Endothelial cell of umbilical vein (primary cell): ENCODE measurements around the gene TSPAN4. TPM values are rescaled to one million over a fixed set of nuclear protein-coding genes. Genes with fewer than 3 reads are reported as not detected.
A peak's percentile ranks its signal among the peaks of the same experiment; 100 is the strongest.

Source experiments
- BruUV-seq: library from RNA; stranded (reverse); fragments of 400-500 nt; replicated peaks from 2 replicates; lab custom pipeline; 2021; lab: Mats Ljungman, UMichigan
- CTCF ChIA-PET: fragments of 300-600, 350-600 bp; sonication (Branson Sonifier 250); formaldehyde crosslinking; loops from one replicate; lab custom pipeline; 2021; ENCODE audit warnings: antibody characterized with exemption, inconsistent platforms; lab: Charles Lee
- POLR2A ChIA-PET: fragments of 300-600, 350-600 bp; sonication (Branson Sonifier 250); formaldehyde crosslinking; loops from one replicate; lab custom pipeline; 2021; ENCODE audit warnings: antibody characterized with exemption, inconsistent platforms; lab: Charles Lee
- DNase-seq: peaks from one replicate; pipeline ENCODE4 v3.0.0-alpha.2; 2011; ENCODE audit warnings: low read depth, low spot score
- FAIRE-seq: peaks from 2 replicates; lab custom pipeline; 2011; peaks lifted over from hg19 to GRCh38; lab: Jason Lieb, UNC
- H2AFZ ChIP-seq: 2 replicates; pipeline ENCODE4 v1.6.0; 2012; ENCODE audit warnings: low read depth, low read length, control low read depth, inconsistent platforms
- H3K27ac ChIP-seq: 2 replicates; pipeline ENCODE4 v1.5.1; 2011; ENCODE audit warnings: low read depth, mild to moderate bottlenecking, control low read depth, low read length, moderate library complexity; ENCODE audit not compliant: insufficient read depth
- H3K27me3 ChIP-seq, 2 experiments: 2 replicates each; pipeline versions ENCODE4 v1.6.0 to v1.6.1; 2011; ENCODE audit warnings: low read length in 2 of 2, mixed read lengths in 1 of 2; ENCODE audit not compliant: control insufficient read depth in 2 of 2, insufficient read depth in 2 of 2
- H3K36me3 ChIP-seq, 2 experiments: 2 replicates in 1 of 2; 3 replicates in 1 of 2; pipeline ENCODE4 v1.5.1; 2011; ENCODE audit warnings: low read length in 2 of 2, mild to moderate bottlenecking in 1 of 2, moderate library complexity in 1 of 2; ENCODE audit not compliant: control insufficient read depth in 2 of 2, insufficient read depth in 2 of 2; ENCODE audit errors: extremely low read depth in 1 of 2
- H3K4me1 ChIP-seq: 3 replicates; pipeline ENCODE4 v1.5.1; 2011; ENCODE audit warnings: mild to moderate bottlenecking, low read length; ENCODE audit not compliant: control insufficient read depth, insufficient read depth; ENCODE audit errors: extremely low read depth
- H3K4me2 ChIP-seq: 2 replicates; pipeline ENCODE4 v1.6.1; 2011; ENCODE audit warnings: low read length, control low read depth, mixed read lengths; ENCODE audit not compliant: insufficient read depth
- H3K4me3 ChIP-seq, 3 experiments: fragments of 200-600 bp in 1 of 3; sonication (generic), shearing (Covaris generic) in 1 of 3; replicated peaks in 1 of 3; 2 replicates each; pipeline ENCODE4 v1.5.1; 2011 to 2016; ENCODE audit warnings: control low read depth in 3 of 3, low read length in 3 of 3, mild to moderate bottlenecking in 2 of 3, inconsistent platforms in 1 of 3, low read depth in 1 of 3, moderate library complexity in 1 of 3; ENCODE audit not compliant: insufficient read depth in 1 of 3
- H3K79me2 ChIP-seq: 2 replicates; pipeline ENCODE4 v1.6.0; 2012; ENCODE audit warnings: low read length, inconsistent platforms; ENCODE audit not compliant: control insufficient read depth, insufficient read depth
- H3K9ac ChIP-seq: replicated peaks from 2 replicates; pipeline ENCODE3; 2011; ENCODE audit warnings: low read length, control low read depth; ENCODE audit not compliant: insufficient read depth; ENCODE audit errors: extremely low read depth
- H3K9me1 ChIP-seq: replicated peaks from 3 replicates; pipeline ENCODE4 v1.6.0; 2011; ENCODE audit warnings: mild to moderate bottlenecking, low read length; ENCODE audit not compliant: control insufficient read depth, insufficient read depth; ENCODE audit errors: extremely low read depth
- H3K9me3 ChIP-seq: replicated peaks from 2 replicates; pipeline ENCODE4 v1.5.1; 2012; ENCODE audit warnings: low read length, inconsistent platforms; ENCODE audit not compliant: control insufficient read depth, insufficient read depth
- H4K20me1 ChIP-seq: replicated peaks from 2 replicates; pipeline ENCODE3; 2011; ENCODE audit warnings: mild to moderate bottlenecking, low read length; ENCODE audit not compliant: control insufficient read depth, insufficient read depth; ENCODE audit errors: extremely low read depth
- CTCF ChIP-seq, 2 donors: IDR thresholded peaks; 1 replicate in 1 of 2; 2 replicates in 1 of 2; pipeline ENCODE4 v1.5.1; 2011; ENCODE audit warnings: low read length in 2 of 2, mild to moderate bottlenecking in 2 of 2, moderate library complexity in 2 of 2, control low read depth in 1 of 2, inconsistent platforms in 1 of 2, low read depth in 1 of 2; ENCODE audit not compliant: insufficient read depth in 1 of 2; ENCODE audit errors: extremely low read depth in 1 of 2
- GATA2 ChIP-seq: IDR thresholded peaks from 2 replicates; pipeline ENCODE4 v1.7.0; 2011; ENCODE audit warnings: low read depth, mild to moderate bottlenecking, moderate library complexity, mixed read lengths, low read length; ENCODE audit not compliant: insufficient read length, insufficient read depth
- JUN ChIP-seq: IDR thresholded peaks from 2 replicates; pipeline ENCODE4 v1.6.1; 2011; ENCODE audit warnings: borderline replicate concordance, low read depth; ENCODE audit not compliant: insufficient read length, insufficient read depth
- MAX ChIP-seq: IDR thresholded peaks from 2 replicates; pipeline ENCODE4 v1.6.1; 2011; ENCODE audit not compliant: insufficient read depth, insufficient read length
- POLR2A ChIP-seq: IDR thresholded peaks from 2 replicates; pipeline ENCODE4 v1.6.1; 2012; ENCODE audit warnings: low read depth, mild to moderate bottlenecking, control low read depth, low read length
- POLR2AphosphoS5 ChIP-seq: IDR thresholded peaks from 2 replicates; pipeline ENCODE4 v1.6.1; 2012; ENCODE audit warnings: low read depth, mild to moderate bottlenecking, control low read depth, low read length, moderate library complexity; ENCODE audit not compliant: insufficient read depth
- dilution Hi-C: fragments of 300-500 bp; cut with MboI; formaldehyde crosslinking; loops from one replicate; pipeline ENCODE4 v1.15.0; 2019; ENCODE audit warnings: low sequenced_read_pairs; ENCODE audit not compliant: extremely low pct_ligation_motif_present
- intact Hi-C: fragments of 100-400 bp; cut with micrococcal nuclease; formaldehyde crosslinking; loops from one replicate; pipeline ENCODE4 v1.10.0; 2022
- polyA plus RNA-seq, 4 experiments: library from polyadenylated mRNA; depleted of rRNA in 3 of 4; stranded (reverse) in 3 of 4; unstranded in 1 of 4; fragments of >200 nt; gene quantifications; 2 replicates each; pipeline versions ENCODE4 v1.2.1 to v1.2.3, GENCODE V29; 2011 to 2012; ENCODE audit warnings: missing spikeins in 1 of 4
- total RNA-seq: library from RNA; stranded (reverse); gene quantifications from 2 replicates; pipeline ENCODE4 v1.2.3, GENCODE V29; 2021

Gene TSPAN4
- total and polyA plus RNA-seq, 2 donors (not counting 3 experiments of a cell fraction or from before 2014, with no cell fraction given): 114 to 199 TPM

- intact Hi-C loops: no loop called here
- Histone ChIP-seq H3K4me3 (no peak overlapping the region), H2AFZ (no peak overlapping the region), H3K79me2 (peaks cover 59% of the 10 kb centered on the region), H3K36me3 (peaks cover 25 to 43% of the 10 kb centered on the region in 2 experiments), H3K27me3 (no peaks in the 10 kb centered on the region), H3K9me1 (no peaks in the 10 kb centered on the region), H3K9ac (no peak overlapping the region), H3K27ac (no peak overlapping the region), H4K20me1 (no peaks in the 10 kb centered on the region), H3K4me2 (no peak overlapping the region), H3K9me3 (no peaks in the 10 kb centered on the region), H3K4me1 (peaks cover 36% of the 10 kb centered on the region)
- CTCF ChIA-PET: interaction anchor here (1.1 kb wide), 1 partner anchor 214 kb away, joined by 3 read pairs; no protein-coding TSS in a partner anchor
- dilution Hi-C loops: no loop called here
- no TSS peak for BruUV-seq
- no peak for FAIRE-seq
- POLR2A ChIA-PET: no interaction called here
- TF ChIP-seq JUN (no peak), POLR2AphosphoS5 (no peak), CTCF (IDR thresholded peaks at IDR 0.05; ENCODE audit: extremely low read depth in 1 of 2, insufficient read depth in 1 of 2, low read depth in 1 of 2, low read length in 2 of 2) (no peak), MAX (no peak)
- DNase-seq: no peak
Observed at GRCh38 chr11:836274-836673, 6.4 kb upstream of the TSPAN4 start.

GRCh38 chr11:836700-837099 is 6.0 kb upstream of the TSPAN4 start:
- no peak overlapping the region for H3K27ac ChIP-seq
- no peaks in the 10 kb centered on the region for H3K27me3 ChIP-seq
- peaks cover 64% of the 10 kb centered on the region for H3K79me2 ChIP-seq
- H2AFZ ChIP-seq: no peak overlapping the region
- no peak overlapping the region for H3K4me3 ChIP-seq
- no peaks in the 10 kb centered on the region for H4K20me1 ChIP-seq
- ChIA-PET CTCF (interaction anchor here (1.1 kb wide), 1 partner anchor 214 kb away, joined by 3 read pairs; no protein-coding TSS in a partner anchor), POLR2A (no interaction called here)
- peaks cover 25 to 43% of the 10 kb centered on the region in 2 experiments for H3K36me3 ChIP-seq
- intact Hi-C loops (no loop called here), dilution Hi-C loops (no loop called here)
- no peaks in the 10 kb centered on the region for H3K9me1 ChIP-seq
- H3K4me2 ChIP-seq: no peak overlapping the region
- H3K9me3 ChIP-seq: no peaks in the 10 kb centered on the region
- TF ChIP-seq POLR2A (peak; percentile 17), GATA2 (no peak)
- FAIRE-seq: no peak
- no peak for DNase-seq
- H3K4me1 ChIP-seq: peaks cover 38% of the 10 kb centered on the region
- BruUV-seq: no TSS peak
- no peak overlapping the region for H3K9ac ChIP-seq
